ENCODE results near the gene ITPR1. TPM values are rescaled to one million over a fixed set of nuclear protein-coding genes. Genes with fewer than 3 reads are reported as not detected.
A peak's percentile ranks its signal among the peaks of the same experiment; 100 is the strongest.

Gene ITPR1
- total and polyA plus RNA-seq, 2 experiments from 2014 or later: 17.6 to 28.8 TPM

DNA sequence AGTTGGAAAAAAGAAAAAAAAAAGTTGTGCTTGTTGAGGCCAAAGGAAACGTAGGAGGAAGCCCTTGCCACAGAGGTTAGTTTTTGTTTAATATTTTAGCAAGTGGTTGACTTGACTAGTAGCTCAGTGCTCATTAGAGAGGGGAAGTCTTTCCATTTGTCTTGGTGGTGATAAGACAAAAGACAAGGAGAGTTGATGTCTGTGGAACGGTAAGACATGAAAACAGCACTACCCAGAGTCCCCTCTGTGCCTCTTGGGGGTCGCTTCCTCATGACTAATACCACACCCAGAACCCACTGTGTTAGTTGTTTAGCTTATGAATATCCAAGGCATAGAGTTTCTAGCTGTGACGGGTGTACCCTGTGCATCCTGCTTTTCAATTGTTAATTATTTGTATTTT, 211.4 kb downstream of the ITPR1 start:
- Histone ChIP-seq H3K4me1 (ENCODE audit: low read depth) (no peaks in the 10 kb centered on the region), H3K9me3 (ENCODE audit: low read depth) (no peaks in the 10 kb centered on the region), H3K36me3 (peaks cover 14% of the 10 kb centered on the region), H3K27ac (no peak overlapping the region), H3K4me3 (no peak overlapping the region), H3K27me3 (no peaks in the 10 kb centered on the region)
- TF ChIP-seq, protein P1, sequence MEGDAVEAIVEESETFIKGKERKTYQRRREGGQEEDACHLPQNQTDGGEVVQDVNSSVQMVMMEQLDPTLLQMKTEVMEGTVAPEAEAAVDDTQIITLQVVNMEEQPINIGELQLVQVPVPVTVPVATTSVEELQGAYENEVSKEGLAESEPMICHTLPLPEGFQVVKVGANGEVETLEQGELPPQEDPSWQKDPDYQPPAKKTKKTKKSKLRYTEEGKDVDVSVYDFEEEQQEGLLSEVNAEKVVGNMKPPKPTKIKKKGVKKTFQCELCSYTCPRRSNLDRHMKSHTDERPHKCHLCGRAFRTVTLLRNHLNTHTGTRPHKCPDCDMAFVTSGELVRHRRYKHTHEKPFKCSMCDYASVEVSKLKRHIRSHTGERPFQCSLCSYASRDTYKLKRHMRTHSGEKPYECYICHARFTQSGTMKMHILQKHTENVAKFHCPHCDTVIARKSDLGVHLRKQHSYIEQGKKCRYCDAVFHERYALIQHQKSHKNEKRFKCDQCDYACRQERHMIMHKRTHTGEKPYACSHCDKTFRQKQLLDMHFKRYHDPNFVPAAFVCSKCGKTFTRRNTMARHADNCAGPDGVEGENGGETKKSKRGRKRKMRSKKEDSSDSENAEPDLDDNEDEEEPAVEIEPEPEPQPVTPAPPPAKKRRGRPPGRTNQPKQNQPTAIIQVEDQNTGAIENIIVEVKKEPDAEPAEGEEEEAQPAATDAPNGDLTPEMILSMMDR (IDR thresholded peaks at IDR 0.05; ENCODE audit: low read depth, low read length): no peak
- no peak for DNase-seq (ENCODE audit: low read depth in 1 of 2, low spot score in 1 of 2)

DNA sequence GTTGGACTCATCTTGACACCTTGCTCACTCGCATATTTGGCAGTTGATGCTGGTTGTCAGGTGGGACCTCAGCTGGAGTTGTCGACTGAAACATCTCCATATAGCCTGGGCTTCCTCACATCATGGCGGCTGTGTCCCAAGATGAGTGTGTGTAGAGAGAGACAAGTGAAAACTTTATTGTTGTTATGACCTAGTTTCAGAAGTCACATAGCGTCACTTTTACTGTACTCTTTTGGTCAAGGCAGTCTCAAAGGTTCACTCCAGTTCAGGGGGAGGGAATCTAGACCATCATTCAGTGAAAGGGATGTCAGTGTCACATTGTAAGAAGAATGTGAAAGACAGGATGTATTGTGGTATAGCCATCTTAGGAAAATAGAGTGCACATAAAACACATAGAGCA, 214.2 kb downstream of the ITPR1 start:
- no peak overlapping the region for H3K4me3 ChIP-seq
- H3K27me3 ChIP-seq: no peaks in the 10 kb centered on the region
- peaks cover 14% of the 10 kb centered on the region for H3K36me3 ChIP-seq
- H3K4me1 ChIP-seq (ENCODE audit: low read depth): no peaks in the 10 kb centered on the region
- no peaks in the 10 kb centered on the region for H3K9me3 ChIP-seq (ENCODE audit: low read depth)
- no peak for DNase-seq (ENCODE audit: low read depth in 1 of 2, low spot score in 1 of 2)
- TF ChIP-seq, protein P1 (IDR thresholded peaks at IDR 0.05; ENCODE audit: low read depth, low read length): no peak
- no peak overlapping the region for H3K27ac ChIP-seq

DNA sequence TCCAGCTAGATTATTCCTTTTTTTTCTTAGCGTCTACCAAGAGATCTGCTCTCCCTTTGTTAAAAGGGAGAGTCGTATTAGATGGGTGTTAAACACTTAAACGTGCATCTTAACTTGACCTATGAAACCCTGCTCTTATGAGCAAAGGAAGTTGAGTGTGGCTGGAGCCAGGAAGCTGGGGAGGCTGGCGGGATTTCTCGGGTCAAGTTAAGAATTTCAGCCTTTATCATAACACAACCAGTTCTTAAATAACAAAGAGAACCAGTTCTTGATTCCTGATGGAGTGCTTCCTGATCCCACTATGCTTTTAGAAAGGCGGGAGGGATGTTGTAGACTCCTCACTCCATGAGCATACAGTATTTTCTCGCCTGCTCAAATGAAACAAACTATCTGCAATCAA, 215.1 kb downstream of the ITPR1 start:
- TF ChIP-seq, protein P1 (IDR thresholded peaks at IDR 0.05; ENCODE audit: low read depth, low read length): no peak
- H3K4me3 ChIP-seq: no peak overlapping the region
- no peak overlapping the region for H3K27ac ChIP-seq
- H3K27me3 ChIP-seq: no peaks in the 10 kb centered on the region
- no peaks in the 10 kb centered on the region for H3K9me3 ChIP-seq (ENCODE audit: low read depth)
- no peak for DNase-seq (ENCODE audit: low read depth in 1 of 2, low spot score in 1 of 2)
- no peaks in the 10 kb centered on the region for H3K4me1 ChIP-seq (ENCODE audit: low read depth)
- H3K36me3 ChIP-seq: peaks cover 9% of the 10 kb centered on the region

DNA sequence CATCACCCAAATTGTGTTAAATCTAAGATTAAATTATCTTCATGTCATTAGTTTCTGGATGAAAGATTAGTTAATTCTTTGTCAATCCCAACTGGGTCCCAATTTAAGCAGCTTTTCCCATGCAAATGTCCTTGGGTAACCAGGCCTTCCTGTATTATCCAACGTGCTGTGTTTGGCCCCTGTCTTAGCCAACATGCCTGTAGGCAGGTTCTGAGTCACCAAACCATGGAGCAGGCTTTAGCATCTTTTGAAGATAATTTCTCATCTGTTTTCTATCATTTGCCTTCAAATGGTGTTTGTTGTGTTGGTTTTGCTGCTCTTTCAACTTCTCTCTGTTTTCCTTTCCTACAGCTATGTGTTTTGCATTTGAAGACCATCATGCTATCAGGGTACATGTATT, 216.2 kb downstream of the ITPR1 start:
- Histone ChIP-seq H3K4me1 (ENCODE audit: low read depth) (no peaks in the 10 kb centered on the region), H3K27me3 (no peaks in the 10 kb centered on the region), H3K9me3 (ENCODE audit: low read depth) (no peaks in the 10 kb centered on the region), H3K27ac (no peak overlapping the region), H3K4me3 (no peak overlapping the region), H3K36me3 (peaks cover 3% of the 10 kb centered on the region)
- peak in 1 of 2 donors; percentile 31 for DNase-seq (ENCODE audit: low read depth in 1 of 2, low spot score in 1 of 2)
- TF ChIP-seq, protein P1 (IDR thresholded peaks at IDR 0.05; ENCODE audit: low read depth, low read length): no peak

DNA sequence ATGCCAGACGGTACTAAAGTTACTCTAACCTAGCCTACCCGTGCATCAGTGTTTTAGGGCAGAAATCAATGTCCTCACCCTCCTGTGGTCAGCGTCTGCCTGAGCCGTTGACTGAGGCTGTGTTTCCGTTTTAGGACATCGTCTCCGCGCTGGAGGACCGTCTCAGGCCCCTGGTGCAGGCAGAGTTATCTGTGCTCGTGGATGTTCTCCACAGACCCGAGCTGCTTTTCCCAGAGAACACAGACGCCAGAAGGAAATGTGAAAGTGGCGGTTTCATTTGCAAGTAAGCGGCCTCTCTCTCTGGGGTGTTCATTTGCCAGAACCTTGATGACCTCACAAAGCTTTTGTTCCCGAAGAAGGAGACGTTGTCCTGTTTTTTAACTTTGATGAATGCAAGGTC, 217.0 kb downstream of the ITPR1 start:
- Histone ChIP-seq H3K27me3 (no peaks in the 10 kb centered on the region), H3K4me3 (no peak overlapping the region), H3K9me3 (ENCODE audit: low read depth) (no peaks in the 10 kb centered on the region), H3K27ac (no peak overlapping the region), H3K4me1 (ENCODE audit: low read depth) (no peaks in the 10 kb centered on the region), H3K36me3 (peaks cover 3% of the 10 kb centered on the region)
- DNase-seq (ENCODE audit: low read depth in 1 of 2, low spot score in 1 of 2): no peak
- TF ChIP-seq, protein P1 (IDR thresholded peaks at IDR 0.05; ENCODE audit: low read depth, low read length): no peak

DNA sequence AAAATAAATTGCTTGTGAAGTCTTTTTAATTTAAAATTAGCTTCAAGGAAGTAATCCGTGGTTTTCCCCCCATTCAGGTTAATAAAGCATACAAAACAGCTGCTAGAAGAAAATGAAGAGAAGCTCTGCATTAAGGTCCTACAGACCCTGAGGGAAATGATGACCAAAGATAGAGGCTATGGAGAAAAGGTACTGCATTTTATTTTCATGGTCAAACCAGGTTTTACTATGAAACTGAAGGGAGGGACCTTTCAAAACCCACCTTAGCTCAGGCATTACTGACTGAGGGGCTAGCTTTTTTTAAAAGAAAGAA, 218.5 kb downstream of the ITPR1 start:
- no peak overlapping the region for H3K27ac ChIP-seq
- H3K9me3 ChIP-seq (ENCODE audit: low read depth): no peaks in the 10 kb centered on the region
- DNase-seq (ENCODE audit: low read depth in 1 of 2, low spot score in 1 of 2): no peak
- H3K4me3 ChIP-seq: no peak overlapping the region
- H3K36me3 ChIP-seq: peaks cover 4% of the 10 kb centered on the region
- H3K4me1 ChIP-seq (ENCODE audit: low read depth): no peaks in the 10 kb centered on the region
- no peaks in the 10 kb centered on the region for H3K27me3 ChIP-seq
- TF ChIP-seq, protein P1 (IDR thresholded peaks at IDR 0.05; ENCODE audit: low read depth, low read length): no peak
